HCT116 (cell line): ENCODE data around the gene MNX1. TPM values are rescaled to one million over a fixed set of nuclear protein-coding genes. Genes with fewer than 3 reads are reported as not detected.

ENCODE experiments used
- ATAC-seq: fragments of 200-7000 bp; cut with Tn5 transposase; 2 replicates; pipeline ENCODE4 v1.9.1; 2020; ENCODE audit warnings: mild to moderate bottlenecking, moderate library complexity
- BruUV-seq: library from RNA; stranded (reverse); fragments of 400-500 nt; replicated peaks from 2 replicates; lab custom pipeline; 2021; lab: Mats Ljungman, UMichigan
- CTCF ChIA-PET: fragments of 300-600 bp; sonication (Branson Sonifier 250); formaldehyde crosslinking; loops from one replicate; lab custom pipeline; 2021; ENCODE audit warnings: antibody characterized with exemption; lab: Charles Lee
- POLR2A ChIA-PET: fragments of 300-600, 350-600 bp; sonication (Branson Sonifier 250); formaldehyde crosslinking; loops from one replicate; lab custom pipeline; 2021; ENCODE audit warnings: antibody characterized with exemption; lab: Charles Lee
- RAD21 ChIA-PET, 2 experiments: fragments of 300-600 bp; sonication (Branson Sonifier 250); formaldehyde crosslinking; loops; one replicate each; lab custom pipeline; 2023; ENCODE audit warnings: low total read pairs in 2 of 2; ENCODE audit not compliant: uncharacterized antibody in 2 of 2, unreplicated experiment in 2 of 2, low non-redundant PET in 1 of 2; lab: Charles Lee
- DNase-seq: peaks from one replicate; pipeline ENCODE4 v3.0.0-alpha.2; 2010; ENCODE audit warnings: low read depth, low spot score
- H2AFZ ChIP-seq: fragments of 200-600 bp; shearing (Covaris generic), sonication (generic); 2 replicates; pipeline ENCODE4 v1.6.1; 2017; ENCODE audit warnings: low read depth, mixed run types, mixed read lengths, antibody characterized with exemption, low read length; ENCODE audit not compliant: poor library complexity, severe bottlenecking
- H3K27ac ChIP-seq: 2 replicates; pipeline ENCODE4 v1.5.1; 2012; ENCODE audit warnings: low read depth, low read length
- H3K27me3 ChIP-seq: fragments of 200-600 bp; sonication (generic); 2 replicates; pipeline ENCODE4 v1.6.1; 2016; ENCODE audit warnings: mixed run types, low read length, mixed read lengths; ENCODE audit not compliant: insufficient read depth
- H3K36me3 ChIP-seq, 2 experiments: fragments of 200-500 bp in 1 of 2; fragments of 200-600 bp in 1 of 2; sonication (Bioruptor generic) in 1 of 2; sonication (generic) in 1 of 2; 2 replicates each; pipeline versions ENCODE4 v1.5.1 to v1.6.1; 2014 to 2016; ENCODE audit warnings: low read length in 2 of 2, inconsistent platforms in 1 of 2, mixed read lengths in 1 of 2, mixed run types in 1 of 2; ENCODE audit not compliant: insufficient read depth in 2 of 2, control insufficient read depth in 1 of 2
- H3K4me1 ChIP-seq, 2 experiments: fragments of 200-600 bp in 1 of 2; sonication (generic) in 1 of 2; 2 replicates each; pipeline versions ENCODE4 v1.5.1 to v1.6.1; 2012 to 2017; ENCODE audit warnings: low read length in 2 of 2, inconsistent platforms in 1 of 2, mild to moderate bottlenecking in 1 of 2, mixed read lengths in 1 of 2, mixed run types in 1 of 2, moderate library complexity in 1 of 2; ENCODE audit not compliant: insufficient read depth in 2 of 2, control insufficient read depth in 1 of 2
- H3K4me2 ChIP-seq: fragments of 200-600 bp; sonication (generic); 2 replicates; pipeline ENCODE4 v1.6.1; 2017; ENCODE audit warnings: mixed run types, low read length, mixed read lengths
- H3K4me3 ChIP-seq, 2 experiments: fragments of 200-600 bp in 1 of 2; sonication (generic) in 1 of 2; replicated peaks in 1 of 2; 2 replicates each; pipeline ENCODE4 v1.5.1; 2011 to 2016; ENCODE audit warnings: low read length in 2 of 2, control low read depth in 1 of 2, low read depth in 1 of 2, mild to moderate bottlenecking in 1 of 2, mixed read lengths in 1 of 2, mixed run types in 1 of 2
- H3K79me2 ChIP-seq: fragments of 200-600 bp; sonication (generic); 2 replicates; pipeline ENCODE4 v1.6.1; 2017; ENCODE audit warnings: mild to moderate bottlenecking, mixed run types, low read length, moderate library complexity, mixed read lengths; ENCODE audit not compliant: insufficient read depth
- H3K9ac ChIP-seq: fragments of 200-600 bp; sonication (generic); 2 replicates; pipeline ENCODE4 v1.6.1; 2016; ENCODE audit warnings: low read length, mixed read lengths
- H3K9me2 ChIP-seq: fragments of 200-600 bp; sonication (generic), shearing (Covaris generic); 2 replicates; pipeline ENCODE4 v1.6.1; 2017; ENCODE audit warnings: mixed run types, mild to moderate bottlenecking, moderate library complexity; ENCODE audit not compliant: insufficient read depth
- H3K9me3 ChIP-seq, 2 experiments: fragments of 200-500 bp in 1 of 2; fragments of 200-600 bp in 1 of 2; sonication (Bioruptor generic) in 1 of 2; sonication (generic) in 1 of 2; 2 replicates each; pipeline ENCODE4 v1.6.1; 2014 to 2017; ENCODE audit warnings: low read length in 2 of 2, mixed read lengths in 2 of 2, inconsistent platforms in 1 of 2, low read depth in 1 of 2, mild to moderate bottlenecking in 1 of 2, mixed run types in 1 of 2, moderate library complexity in 1 of 2; ENCODE audit not compliant: control insufficient read depth in 1 of 2, insufficient read depth in 1 of 2
- H4K20me1 ChIP-seq: fragments of 200-600 bp; sonication (generic), shearing (Covaris generic); 2 replicates; pipeline ENCODE4 v1.6.1; 2017; ENCODE audit warnings: mixed run types, mild to moderate bottlenecking, moderate library complexity; ENCODE audit not compliant: insufficient read depth
- CTCF ChIP-seq, 3 experiments: fragments of 200-600 bp in 1 of 3; sonication (generic) in 1 of 3; IDR thresholded peaks in 2 of 3; conservative IDR thresholded peaks in 1 of 3; 2 replicates each; pipeline ENCODE4 v1.5.1; 2012 to 2017; ENCODE audit warnings: low read depth in 2 of 3, low read length in 2 of 3, antibody characterized with exemption in 1 of 3, borderline replicate concordance in 1 of 3, control low read depth in 1 of 3, mild to moderate bottlenecking in 1 of 3, mixed read lengths in 1 of 3, mixed run types in 1 of 3, moderate library complexity in 1 of 3; ENCODE audit not compliant: insufficient read depth in 1 of 3
- EZH2 ChIP-seq: fragments of 200-600 bp; sonication (generic); IDR thresholded peaks from 2 replicates; pipeline ENCODE4 v1.6.1; 2017; ENCODE audit warnings: antibody characterized with exemption, mixed run types
- EZH2phosphoT487 ChIP-seq: fragments of 200-600 bp; IDR thresholded peaks from 2 replicates; pipeline ENCODE4 v1.6.1; 2018; ENCODE audit warnings: antibody characterized with exemption, borderline replicate concordance
- POLR2AphosphoS5 ChIP-seq: IDR thresholded peaks from 2 replicates; pipeline ENCODE4 v1.6.1; 2011; ENCODE audit warnings: mild to moderate bottlenecking, low read depth, low read length, moderate library complexity
- SRF ChIP-seq: IDR thresholded peaks from 2 replicates; pipeline ENCODE4 v1.6.1; 2012; ENCODE audit warnings: low read depth
- ZFX ChIP-seq: fragments of 450-650 bp; IDR thresholded peaks from 2 replicates; pipeline ENCODE4 v1.6.1; 2017
- intact Hi-C: fragments of 100-400 bp; cut with micrococcal nuclease; formaldehyde crosslinking; loops from 2 replicates; pipeline ENCODE4 v1.10.0; 2022
- total RNA-seq: library from RNA; stranded (reverse); gene quantifications from one replicate; pipeline ENCODE4 v1.2.1, GENCODE V29; 2021; ENCODE audit not compliant: unreplicated experiment

Gene MNX1
- total RNA-seq, 1 experiment from 2014 or later, result 7.7 TPM

DNA sequence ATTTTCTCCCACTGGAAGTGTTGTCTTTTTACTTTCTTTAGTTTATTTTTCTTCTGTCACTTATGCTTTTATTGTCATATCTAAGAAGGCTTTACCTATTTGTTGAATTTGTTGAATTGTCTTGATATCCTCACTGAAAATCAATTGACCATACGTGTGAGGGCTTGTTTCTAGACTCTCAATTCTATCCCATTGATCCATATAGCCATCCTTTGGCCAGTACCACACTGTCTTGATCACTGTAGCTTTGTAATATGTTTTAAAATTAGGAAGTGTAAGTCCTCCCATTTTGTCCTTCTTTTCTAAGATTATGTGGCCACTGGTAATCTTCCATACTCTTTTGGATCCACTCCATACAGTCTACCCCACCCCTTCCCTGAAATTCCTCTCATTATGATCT lies 25.5 kb upstream of the MNX1 start:
- ChIA-PET POLR2A (no interaction called here), CTCF (no interaction called here), RAD21 (no interaction called here)
- H3K9me3 ChIP-seq, result no peaks in the 10 kb centered on the region
- H3K79me2 ChIP-seq, result no peaks in the 10 kb centered on the region
- TF ChIP-seq CTCF (IDR thresholded peaks at IDR 0.05 in 2 of 3, conservative IDR thresholded peaks at IDR 0.05 in 1 of 3; ENCODE audit: borderline replicate concordance in 1 of 3, insufficient read depth in 1 of 3, low read depth in 2 of 3, low read length in 2 of 3), result no peak
- TF ChIP-seq EZH2phosphoT487, result no peak
- TF ChIP-seq POLR2AphosphoS5, result no peak
- no peak for TF ChIP-seq SRF
- H3K9me2 ChIP-seq, result no peaks in the 10 kb centered on the region
- intact Hi-C loops, result no loop called here
- H3K36me3 ChIP-seq, result no peaks in the 10 kb centered on the region
- no peaks in the 10 kb centered on the region for H3K27me3 ChIP-seq
- no peaks in the 10 kb centered on the region for H4K20me1 ChIP-seq
- no peak overlapping the region for H3K4me2 ChIP-seq
- BruUV-seq, result no TSS peak
- H2AFZ ChIP-seq, result no peak overlapping the region
- peaks cover 0 to 9% of the 10 kb centered on the region in 2 experiments; a peak in 1 of 4 replicates for H3K4me1 ChIP-seq
- DNase-seq, result no peak
- no peak overlapping the region for H3K27ac ChIP-seq
- no peak overlapping the region for H3K9ac ChIP-seq
- no peak overlapping the region for H3K4me3 ChIP-seq
- no peak for ATAC-seq

DNA sequence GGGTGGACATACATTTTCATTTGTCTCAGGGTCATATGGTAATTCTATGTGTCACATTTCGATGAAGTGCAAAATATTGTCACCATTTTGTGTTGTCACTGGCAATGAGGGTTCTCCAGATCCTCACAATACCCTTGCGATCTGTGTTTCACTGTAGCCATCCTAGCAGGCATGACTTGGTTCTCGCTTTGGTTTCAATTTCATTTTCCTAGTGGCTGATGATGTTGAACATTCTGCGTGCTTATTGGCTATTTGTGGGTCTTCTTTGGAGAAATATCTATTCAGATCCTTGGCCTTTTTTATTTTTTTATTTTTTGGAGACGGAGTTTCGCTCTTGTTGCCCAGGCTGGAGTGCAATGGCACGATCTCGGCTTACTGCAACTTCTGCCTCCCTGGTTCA lies 24.8 kb upstream of the MNX1 start:
- Histone ChIP-seq H2AFZ (no peak overlapping the region), H3K9me3 (no peaks in the 10 kb centered on the region), H3K27ac (no peak overlapping the region), H3K36me3 (no peaks in the 10 kb centered on the region), H3K4me1 (peaks cover 0 to 9% of the 10 kb centered on the region in 2 experiments; a peak in 1 of 4 replicates), H3K4me3 (no peak overlapping the region), H3K9ac (no peak overlapping the region), H3K9me2 (no peaks in the 10 kb centered on the region), H4K20me1 (no peaks in the 10 kb centered on the region), H3K27me3 (no peaks in the 10 kb centered on the region), H3K4me2 (no peak overlapping the region), H3K79me2 (no peaks in the 10 kb centered on the region)
- POLR2A ChIA-PET, result no interaction called here
- TF ChIP-seq EZH2 (no peak), ZFX (no peak)
- CTCF ChIA-PET, result no interaction called here
- DNase-seq, result no peak
- RAD21 ChIA-PET, result no interaction called here
- ATAC-seq, result no peak
- no TSS peak for BruUV-seq
- intact Hi-C loops, result no loop called here
